ENCODE measurements around the gene KIF1A. TPM values are rescaled to one million over a fixed set of nuclear protein-coding genes. Genes with fewer than 3 reads are reported as not detected.

Gene KIF1A
- total and polyA plus RNA-seq, 2 of the 13 experiments (the other 11 are each of a cell fraction or from before 2014, with no cell fraction given), result 0.01 TPM; not detected in 1

DNA sequence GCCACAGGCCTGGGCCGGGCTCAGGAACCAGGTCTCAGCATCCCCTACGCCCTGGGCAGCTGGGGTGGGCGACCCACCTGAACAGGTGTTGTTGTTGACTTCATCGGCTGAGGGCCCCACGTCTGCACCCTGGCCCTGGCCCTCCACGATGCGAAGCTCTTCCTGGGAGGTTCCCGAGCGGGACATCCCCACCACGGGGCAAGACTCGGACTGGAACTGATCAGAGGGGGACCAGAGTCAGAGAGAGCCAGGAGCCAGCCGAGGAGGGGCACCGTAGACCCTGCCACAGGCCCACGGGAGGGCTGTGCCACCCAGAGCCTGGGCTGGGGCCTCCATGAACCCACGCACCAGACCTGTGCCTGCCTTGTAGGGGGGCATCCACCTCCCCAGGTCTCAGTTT lies 74.1 kb downstream of the KIF1A start:
- WGBS (ENCODE audit: low lambda C conversion rate), result 20% methylated on average over 1 of the region's 15 CpGs
- FAIRE-seq, result no peak
- CTCF ChIA-PET (ENCODE audit: low intra/inter-chr PET ratio, low total read pairs), result no interaction called here

DNA sequence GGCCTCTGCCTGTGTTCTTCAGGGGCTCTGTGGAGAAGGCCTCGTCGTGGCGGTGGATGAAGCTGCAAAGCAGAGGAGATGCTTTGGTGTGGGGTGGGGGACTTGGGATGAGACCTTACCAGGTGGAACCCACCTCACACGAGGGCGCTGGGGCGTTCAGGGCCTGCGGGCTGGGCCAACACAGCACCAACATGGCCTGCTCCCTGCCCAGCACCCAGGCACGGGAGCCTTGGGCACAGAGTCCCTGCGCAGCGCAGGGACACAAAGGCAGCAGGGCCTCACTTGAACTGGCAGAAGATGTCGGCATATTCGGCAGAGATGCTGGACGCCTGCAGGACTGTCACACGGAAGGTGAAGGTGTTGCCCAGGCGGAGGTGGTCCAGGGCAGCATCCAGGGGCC lies 74.6 kb downstream of the KIF1A start:
- Histone ChIP-seq H3K36me3 (replicated peaks in 1 of 2; ENCODE audit: control insufficient read depth in 1 of 2, insufficient read depth in 2 of 2, low read length in 2 of 2) (no peaks in the 10 kb centered on the region), H3K4me1 (ENCODE audit: insufficient read depth, low read length) (no peaks in the 10 kb centered on the region), H3K27me3 (ENCODE audit: control insufficient read depth in 1 of 2, insufficient read depth in 2 of 2, low read length in 2 of 2) (peaks cover 62 to 99% of the 10 kb centered on the region in 2 experiments), H3K4me2 (ENCODE audit: low read depth, low read length) (no peak overlapping the region), H3K27ac (ENCODE audit: extremely low read length, insufficient read depth, low read length) (no peak overlapping the region), H3K9me3 (ENCODE audit: low read length) (no peaks in the 10 kb centered on the region), H4K20me1 (ENCODE audit: insufficient read depth, low read length) (no peaks in the 10 kb centered on the region), H3K79me2 (ENCODE audit: insufficient read depth, low read length) (no peaks in the 10 kb centered on the region), H3K9ac (ENCODE audit: insufficient read depth, low read depth, low read length) (no peak overlapping the region), H2AFZ (ENCODE audit: low read length) (no peak overlapping the region), H3K4me3 (replicated peaks in 1 of 3; ENCODE audit: insufficient read depth in 1 of 3, low read depth in 2 of 3, low read length in 3 of 3) (no peak overlapping the region)
- ATAC-seq, result no peak
- no peak for DNase-seq (ENCODE audit: low spot score)
- ChIA-PET POLR2A (no interaction called here), CTCF (ENCODE audit: low intra/inter-chr PET ratio, low total read pairs) (no interaction called here)
- FAIRE-seq, result no peak
- 30% methylated on average over 15 of the region's 15 CpGs for WGBS (ENCODE audit: low lambda C conversion rate)
- no TSS peak for BruUV-seq (replicated peaks)
- intact Hi-C loops (cut with micrococcal nuclease; ENCODE audit: unreplicated experiment) (no loop called here), in situ Hi-C loops (cut with HindIII; ENCODE audit: extremely low pct_ligation_motif_present, low pct_unique_long_range_greater_than_20kb) (no loop called here)
- TF ChIP-seq ZNF326 (CRISPR knock-in tag; IDR thresholded peaks at IDR 0.05; ENCODE audit: borderline replicate concordance) (no peak), PAWR (CRISPR knock-in tag; IDR thresholded peaks at IDR 0.05; ENCODE audit: borderline replicate concordance) (no peak), ZNF552 (CRISPR knock-in tag; IDR thresholded peaks at IDR 0.05; ENCODE audit: borderline replicate concordance) (no peak), ZFP62 (CRISPR knock-in tag; IDR thresholded peaks at IDR 0.05) (no peak), POLR2G (IDR thresholded peaks at IDR 0.05; ENCODE audit: low read depth, low read length) (no peak), MEF2D (CRISPR knock-in tag; IDR thresholded peaks at IDR 0.05) (no peak), XBP1 (CRISPR knock-in tag; IDR thresholded peaks at IDR 0.05) (no peak), ZNF318 (CRISPR knock-in tag; IDR thresholded peaks at IDR 0.05) (no peak), ZNF335 (CRISPR knock-in tag; IDR thresholded peaks at IDR 0.05) (no peak), KDM1A (CRISPR knock-in tag; IDR thresholded peaks at IDR 0.05) (no peak), CENPX (CRISPR knock-in tag; IDR thresholded peaks at IDR 0.05) (no peak), THAP11 (CRISPR knock-in tag; IDR thresholded peaks at IDR 0.05) (no peak), STAT5B (CRISPR knock-in tag; IDR thresholded peaks at IDR 0.05) (no peak)

More for the DNA sequence above, 74.1 kb downstream of the KIF1A start:
- Histone ChIP-seq H3K27me3 (ENCODE audit: control insufficient read depth in 1 of 2, insufficient read depth in 2 of 2, low read length in 2 of 2) (peaks cover 60 to 99% of the 10 kb centered on the region in 2 experiments), H3K79me2 (ENCODE audit: insufficient read depth, low read length) (no peaks in the 10 kb centered on the region), H3K9ac (ENCODE audit: insufficient read depth, low read depth, low read length) (no peak overlapping the region), H3K27ac (ENCODE audit: extremely low read length, insufficient read depth, low read length) (no peak overlapping the region), H3K36me3 (replicated peaks in 1 of 2; ENCODE audit: control insufficient read depth in 1 of 2, insufficient read depth in 2 of 2, low read length in 2 of 2) (no peaks in the 10 kb centered on the region), H3K4me2 (ENCODE audit: low read depth, low read length) (no peak overlapping the region), H3K9me3 (ENCODE audit: low read length) (no peaks in the 10 kb centered on the region), H4K20me1 (ENCODE audit: insufficient read depth, low read length) (no peaks in the 10 kb centered on the region), H3K4me1 (ENCODE audit: insufficient read depth, low read length) (no peaks in the 10 kb centered on the region), H3K4me3 (replicated peaks in 1 of 3; ENCODE audit: insufficient read depth in 1 of 3, low read depth in 2 of 3, low read length in 3 of 3) (no peak overlapping the region), H2AFZ (ENCODE audit: low read length) (no peak overlapping the region)
- POLR2A ChIA-PET, result no interaction called here
- no peak for TF ChIP-seq ZSCAN22 (CRISPR knock-in tag; IDR thresholded peaks at IDR 0.05)
- DNase-seq (ENCODE audit: low spot score) (no peak), ATAC-seq (no peak)
- in situ Hi-C loops (cut with HindIII; ENCODE audit: extremely low pct_ligation_motif_present, low pct_unique_long_range_greater_than_20kb) (no loop called here), intact Hi-C loops (cut with micrococcal nuclease; ENCODE audit: unreplicated experiment) (no loop called here)
- no TSS peak for BruUV-seq (replicated peaks)
